ENCODE data around the gene INPP4B.

INPP4B gene

DNA sequence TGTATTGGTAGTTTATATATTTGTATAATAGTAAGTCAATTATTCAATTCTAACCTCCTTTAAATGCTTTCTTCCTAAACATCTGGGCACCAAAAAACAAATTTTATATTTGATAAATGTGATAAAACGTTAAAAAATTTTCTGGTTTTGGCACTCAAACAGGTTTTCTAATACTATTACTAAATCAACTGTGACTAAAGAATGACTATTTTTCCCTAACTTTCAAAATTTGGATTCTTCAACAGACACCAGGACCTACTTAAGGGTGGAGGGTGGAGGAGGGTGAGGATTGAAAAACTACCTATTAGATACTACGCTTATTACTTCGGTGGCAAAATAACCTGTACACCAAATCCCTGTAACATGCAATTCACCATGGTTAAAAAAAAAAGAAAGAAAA lies 654.2 kb downstream of the INPP4B start:
- Histone ChIP-seq H3K36me3 (ENCODE audit: control insufficient read depth, insufficient read depth, low read length) (peaks cover 56% of the 10 kb centered on the region), H3K9me3 (ENCODE audit: control insufficient read depth, low read length) (no peaks in the 10 kb centered on the region), H3K27me3 (replicated peaks; ENCODE audit: control insufficient read depth, insufficient read depth, low read length, poor library complexity, severe bottlenecking) (no peaks in the 10 kb centered on the region)

GRCh38 chr4:142181021-142181420 lies 665.1 kb downstream of the INPP4B start:
- no peak for DNase-seq
- Histone ChIP-seq H3K36me3 (ENCODE audit: control insufficient read depth, insufficient read depth, low read length) (peaks cover 42% of the 10 kb centered on the region), H3K4me3 (ENCODE audit: insufficient read depth, low read depth, low read length, poor library complexity, severe bottlenecking) (no peak overlapping the region), H3K27ac (ENCODE audit: insufficient read depth, low read length, poor library complexity, severe bottlenecking) (no peak overlapping the region), H3K4me1 (ENCODE audit: control insufficient read depth, insufficient read depth, low read length, poor library complexity, severe bottlenecking) (no peaks in the 10 kb centered on the region), H3K9me3 (ENCODE audit: control insufficient read depth, low read length) (no peaks in the 10 kb centered on the region), H3K27me3 (replicated peaks; ENCODE audit: control insufficient read depth, insufficient read depth, low read length, poor library complexity, severe bottlenecking) (no peaks in the 10 kb centered on the region)

More for the DNA sequence above, 654.2 kb downstream of the INPP4B start:
- Histone ChIP-seq H3K27ac (ENCODE audit: insufficient read depth, low read length, poor library complexity, severe bottlenecking) (no peak overlapping the region), H3K4me3 (ENCODE audit: insufficient read depth, low read depth, low read length, poor library complexity, severe bottlenecking) (no peak overlapping the region), H3K4me1 (ENCODE audit: control insufficient read depth, insufficient read depth, low read length, poor library complexity, severe bottlenecking) (no peaks in the 10 kb centered on the region)
- no peak for DNase-seq

- Histone ChIP-seq H3K27me3 (replicated peaks; ENCODE audit: control insufficient read depth, insufficient read depth, low read length, poor library complexity, severe bottlenecking) (no peaks in the 10 kb centered on the region), H3K4me1 (ENCODE audit: control insufficient read depth, insufficient read depth, low read length, poor library complexity, severe bottlenecking) (no peaks in the 10 kb centered on the region), H3K4me3 (ENCODE audit: insufficient read depth, low read depth, low read length, poor library complexity, severe bottlenecking) (no peak overlapping the region), H3K27ac (ENCODE audit: insufficient read depth, low read length, poor library complexity, severe bottlenecking) (no peak overlapping the region), H3K36me3 (ENCODE audit: control insufficient read depth, insufficient read depth, low read length) (peaks cover 33% of the 10 kb centered on the region), H3K9me3 (ENCODE audit: control insufficient read depth, low read length) (no peaks in the 10 kb centered on the region)
- DNase-seq = no peak
Observed at GRCh38 chr4:142169216-142169615, 676.9 kb downstream of the INPP4B start.

DNA sequence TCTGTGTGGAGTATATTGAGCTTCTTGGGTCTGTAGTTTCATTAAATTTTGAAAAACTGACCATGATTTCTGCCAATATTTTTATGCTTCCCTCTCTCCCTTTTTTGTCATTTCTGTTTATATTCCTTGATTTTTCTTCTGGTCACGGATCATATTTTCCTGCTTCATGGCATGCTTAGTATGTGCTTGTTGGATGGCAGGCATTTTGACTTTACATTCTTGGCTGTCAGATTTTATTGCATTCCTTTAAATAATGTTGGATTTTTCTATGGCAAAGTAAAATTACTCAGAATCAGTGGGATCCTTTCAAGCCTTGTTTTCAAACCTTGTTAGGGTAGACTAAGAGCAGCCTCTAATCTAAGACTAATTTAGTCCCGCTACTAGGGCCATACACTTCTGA lies 677.9 kb downstream of the INPP4B start:
- Histone ChIP-seq H3K9me3 (ENCODE audit: control insufficient read depth, low read length) (no peaks in the 10 kb centered on the region), H3K4me3 (ENCODE audit: insufficient read depth, low read depth, low read length, poor library complexity, severe bottlenecking) (no peak overlapping the region), H3K4me1 (ENCODE audit: control insufficient read depth, insufficient read depth, low read length, poor library complexity, severe bottlenecking) (no peaks in the 10 kb centered on the region), H3K36me3 (ENCODE audit: control insufficient read depth, insufficient read depth, low read length) (peaks cover 36% of the 10 kb centered on the region), H3K27me3 (replicated peaks; ENCODE audit: control insufficient read depth, insufficient read depth, low read length, poor library complexity, severe bottlenecking) (no peaks in the 10 kb centered on the region), H3K27ac (ENCODE audit: insufficient read depth, low read length, poor library complexity, severe bottlenecking) (no peak overlapping the region)
- DNase-seq = no peak

DNA sequence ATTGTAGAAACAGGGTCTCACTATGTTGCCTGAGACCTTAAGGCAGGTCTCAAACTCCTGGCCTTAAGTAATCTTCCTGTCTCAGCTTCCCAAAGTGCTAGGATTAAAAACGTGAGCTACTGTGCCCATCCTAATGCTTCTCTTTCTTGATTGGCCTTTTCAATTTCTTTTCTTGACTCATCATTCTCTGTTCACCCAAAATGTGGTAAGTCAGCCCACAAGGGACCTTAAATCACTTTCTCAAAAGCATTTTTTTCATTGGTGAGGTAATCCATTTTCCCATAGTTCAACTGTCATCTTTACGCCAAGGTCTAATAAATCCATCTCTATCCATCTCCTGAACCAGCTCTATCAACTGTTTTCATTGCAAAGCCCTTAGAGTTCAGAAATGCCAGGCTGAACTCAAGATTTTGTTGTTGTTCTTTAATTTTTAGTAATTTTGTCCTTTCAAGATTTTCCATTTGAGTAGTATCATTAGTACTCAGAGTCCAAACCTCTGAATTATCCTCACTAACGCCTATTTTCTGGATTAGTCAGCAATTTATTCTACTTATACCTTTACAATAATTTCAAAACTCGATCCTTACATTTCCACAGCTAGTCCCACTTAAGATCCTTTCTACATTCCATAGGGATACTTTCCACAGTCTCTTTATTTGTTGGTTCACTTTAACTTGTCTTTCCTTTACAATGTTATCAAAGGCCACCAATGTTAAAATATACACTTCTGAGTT lies 681.2 kb downstream of the INPP4B start:
- Histone ChIP-seq H3K4me3 (ENCODE audit: insufficient read depth, low read depth, low read length, poor library complexity, severe bottlenecking) (no peak overlapping the region), H3K4me1 (ENCODE audit: control insufficient read depth, insufficient read depth, low read length, poor library complexity, severe bottlenecking) (no peaks in the 10 kb centered on the region), H3K27ac (ENCODE audit: insufficient read depth, low read length, poor library complexity, severe bottlenecking) (no peak overlapping the region), H3K27me3 (replicated peaks; ENCODE audit: control insufficient read depth, insufficient read depth, low read length, poor library complexity, severe bottlenecking) (no peaks in the 10 kb centered on the region), H3K9me3 (ENCODE audit: control insufficient read depth, low read length) (no peaks in the 10 kb centered on the region), H3K36me3 (ENCODE audit: control insufficient read depth, insufficient read depth, low read length) (peaks cover 30% of the 10 kb centered on the region)
- DNase-seq = no peak

DNA sequence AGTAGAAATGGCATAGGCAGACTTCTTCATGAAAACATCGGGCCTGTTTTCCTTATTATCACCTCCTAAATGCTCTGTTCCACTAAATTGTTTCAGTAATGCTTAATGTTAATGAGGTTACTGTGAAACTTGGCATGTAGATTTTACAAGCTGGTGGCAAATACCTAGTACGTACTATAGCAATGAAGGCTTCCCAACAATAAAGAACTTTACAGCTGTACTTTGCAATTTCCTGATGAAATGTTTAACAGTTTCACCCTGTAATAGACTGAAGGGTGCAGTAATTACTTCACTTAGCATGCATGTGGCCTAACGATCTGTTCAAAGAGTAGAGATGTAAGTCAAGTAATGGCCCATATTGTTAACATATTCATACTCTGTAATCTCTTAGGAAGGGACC lies 685.0 kb downstream of the INPP4B start:
- H3K36me3 ChIP-seq (ENCODE audit: control insufficient read depth, insufficient read depth, low read length) = peaks cover 41% of the 10 kb centered on the region
- no peaks in the 10 kb centered on the region for H3K27me3 ChIP-seq (replicated peaks; ENCODE audit: control insufficient read depth, insufficient read depth, low read length, poor library complexity, severe bottlenecking)
- H3K4me1 ChIP-seq (ENCODE audit: control insufficient read depth, insufficient read depth, low read length, poor library complexity, severe bottlenecking) = no peaks in the 10 kb centered on the region
- H3K27ac ChIP-seq (ENCODE audit: insufficient read depth, low read length, poor library complexity, severe bottlenecking) = no peak overlapping the region
- no peaks in the 10 kb centered on the region for H3K9me3 ChIP-seq (ENCODE audit: control insufficient read depth, low read length)
- no peak overlapping the region for H3K4me3 ChIP-seq (ENCODE audit: insufficient read depth, low read depth, low read length, poor library complexity, severe bottlenecking)
- DNase-seq = no peak

DNA sequence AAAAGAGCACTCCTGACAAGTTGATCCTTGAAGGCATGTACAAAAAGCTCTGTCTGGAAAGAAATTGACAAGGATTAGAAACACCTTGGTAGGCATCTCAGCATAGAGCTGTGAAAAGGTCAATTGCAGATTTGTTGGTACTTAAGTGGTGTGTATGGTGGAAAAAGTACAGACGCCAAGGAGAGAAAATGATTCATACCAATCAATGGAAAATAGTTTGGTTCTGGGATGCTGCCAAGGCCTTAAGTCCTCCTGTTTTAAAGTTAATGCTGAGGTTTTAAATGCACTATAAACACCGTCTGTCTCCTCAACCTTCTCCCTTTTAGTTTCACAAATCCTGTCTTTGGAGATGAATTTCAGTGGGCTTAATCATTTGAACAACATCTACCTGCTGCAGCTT lies 685.6 kb downstream of the INPP4B start:
- DNase-seq = no peak
- no peaks in the 10 kb centered on the region for H3K4me1 ChIP-seq (ENCODE audit: control insufficient read depth, insufficient read depth, low read length, poor library complexity, severe bottlenecking)
- no peak overlapping the region for H3K27ac ChIP-seq (ENCODE audit: insufficient read depth, low read length, poor library complexity, severe bottlenecking)
- H3K36me3 ChIP-seq (ENCODE audit: control insufficient read depth, insufficient read depth, low read length) = peaks cover 36% of the 10 kb centered on the region
- no peaks in the 10 kb centered on the region for H3K9me3 ChIP-seq (ENCODE audit: control insufficient read depth, low read length)
- no peak overlapping the region for H3K4me3 ChIP-seq (ENCODE audit: insufficient read depth, low read depth, low read length, poor library complexity, severe bottlenecking)
- H3K27me3 ChIP-seq (replicated peaks; ENCODE audit: control insufficient read depth, insufficient read depth, low read length, poor library complexity, severe bottlenecking) = no peaks in the 10 kb centered on the region

DNA sequence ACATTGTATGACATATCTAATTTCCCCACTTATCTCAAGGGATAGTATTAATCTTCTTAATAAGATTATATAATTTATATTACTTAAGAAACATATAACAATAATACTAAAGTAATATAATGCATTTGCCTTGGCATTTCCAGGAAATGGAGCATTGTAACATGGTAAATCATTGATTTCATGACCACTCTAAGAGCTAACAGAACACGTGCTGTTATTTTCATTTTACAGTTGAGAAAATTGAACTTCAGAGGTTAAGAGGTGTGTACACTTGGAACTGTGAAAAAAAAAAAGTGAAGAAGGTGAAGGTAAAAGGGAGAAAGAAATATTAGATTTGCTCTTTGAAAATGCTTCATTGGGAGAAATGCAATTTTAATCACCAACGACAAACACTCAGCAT lies 687.1 kb downstream of the INPP4B start:
- no peaks in the 10 kb centered on the region for H3K4me1 ChIP-seq (ENCODE audit: control insufficient read depth, insufficient read depth, low read length, poor library complexity, severe bottlenecking)
- no peaks in the 10 kb centered on the region for H3K9me3 ChIP-seq (ENCODE audit: control insufficient read depth, low read length)
- no peak overlapping the region for H3K4me3 ChIP-seq (ENCODE audit: insufficient read depth, low read depth, low read length, poor library complexity, severe bottlenecking)
- peaks cover 35% of the 10 kb centered on the region for H3K36me3 ChIP-seq (ENCODE audit: control insufficient read depth, insufficient read depth, low read length)
- no peaks in the 10 kb centered on the region for H3K27me3 ChIP-seq (replicated peaks; ENCODE audit: control insufficient read depth, insufficient read depth, low read length, poor library complexity, severe bottlenecking)
- no peak overlapping the region for H3K27ac ChIP-seq (ENCODE audit: insufficient read depth, low read length, poor library complexity, severe bottlenecking)
- no peak for DNase-seq

DNA sequence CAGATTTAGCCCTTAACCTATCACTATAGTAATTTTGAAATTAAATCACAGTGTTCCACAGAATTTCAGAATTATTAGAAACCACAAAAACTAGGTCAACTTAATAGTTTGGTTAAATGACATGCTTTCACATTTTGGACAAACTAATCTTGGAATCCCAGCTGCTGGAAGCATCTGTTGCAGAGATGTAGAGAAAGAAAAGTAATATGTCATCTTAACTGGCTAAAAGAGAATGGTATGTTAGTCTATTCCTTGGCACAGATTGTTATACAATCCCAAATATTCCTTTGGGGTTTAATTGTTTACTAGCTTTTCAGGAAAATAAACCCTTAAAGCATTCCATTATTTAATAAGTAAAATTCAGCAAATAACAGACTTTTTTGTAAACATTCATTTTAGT lies 689.8 kb downstream of the INPP4B start:
- no peak overlapping the region for H3K4me3 ChIP-seq (ENCODE audit: insufficient read depth, low read depth, low read length, poor library complexity, severe bottlenecking)
- H3K36me3 ChIP-seq (ENCODE audit: control insufficient read depth, insufficient read depth, low read length) = peaks cover 23% of the 10 kb centered on the region
- no peak for DNase-seq
- H3K27me3 ChIP-seq (replicated peaks; ENCODE audit: control insufficient read depth, insufficient read depth, low read length, poor library complexity, severe bottlenecking) = no peaks in the 10 kb centered on the region
- H3K27ac ChIP-seq (ENCODE audit: insufficient read depth, low read length, poor library complexity, severe bottlenecking) = no peak overlapping the region
- H3K9me3 ChIP-seq (ENCODE audit: control insufficient read depth, low read length) = no peaks in the 10 kb centered on the region
- H3K4me1 ChIP-seq (ENCODE audit: control insufficient read depth, insufficient read depth, low read length, poor library complexity, severe bottlenecking) = no peaks in the 10 kb centered on the region

DNA sequence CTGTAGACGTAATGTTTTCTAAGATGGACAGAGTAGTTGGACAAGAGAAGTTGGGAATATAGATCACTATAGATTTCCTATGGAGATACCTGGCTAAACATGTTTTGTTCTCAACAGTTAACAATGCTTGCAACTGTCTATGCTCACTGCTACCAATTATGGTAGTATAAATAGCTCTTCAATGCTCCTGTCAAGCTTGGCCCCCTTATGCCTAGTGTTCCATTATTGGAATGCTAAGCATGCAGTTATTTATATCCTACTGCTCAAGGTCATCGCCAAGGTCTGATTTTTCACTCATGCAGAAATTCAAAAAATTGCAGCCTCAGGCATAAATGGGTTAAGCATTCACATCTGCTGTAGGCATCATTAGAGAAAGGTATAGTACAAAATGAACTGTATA lies 690.8 kb downstream of the INPP4B start:
- H3K36me3 ChIP-seq (ENCODE audit: control insufficient read depth, insufficient read depth, low read length) = peaks cover 14% of the 10 kb centered on the region
- H3K9me3 ChIP-seq (ENCODE audit: control insufficient read depth, low read length) = no peaks in the 10 kb centered on the region
- H3K4me3 ChIP-seq (ENCODE audit: insufficient read depth, low read depth, low read length, poor library complexity, severe bottlenecking) = no peak overlapping the region
- no peaks in the 10 kb centered on the region for H3K27me3 ChIP-seq (replicated peaks; ENCODE audit: control insufficient read depth, insufficient read depth, low read length, poor library complexity, severe bottlenecking)
- DNase-seq = no peak
- H3K4me1 ChIP-seq (ENCODE audit: control insufficient read depth, insufficient read depth, low read length, poor library complexity, severe bottlenecking) = no peaks in the 10 kb centered on the region
- no peak overlapping the region for H3K27ac ChIP-seq (ENCODE audit: insufficient read depth, low read length, poor library complexity, severe bottlenecking)

Data from effector memory CD4-positive, alpha-beta T cell (primary cell).